Measurements from ENCODE around the gene SLC26A1.

Gene SLC26A1

DNA sequence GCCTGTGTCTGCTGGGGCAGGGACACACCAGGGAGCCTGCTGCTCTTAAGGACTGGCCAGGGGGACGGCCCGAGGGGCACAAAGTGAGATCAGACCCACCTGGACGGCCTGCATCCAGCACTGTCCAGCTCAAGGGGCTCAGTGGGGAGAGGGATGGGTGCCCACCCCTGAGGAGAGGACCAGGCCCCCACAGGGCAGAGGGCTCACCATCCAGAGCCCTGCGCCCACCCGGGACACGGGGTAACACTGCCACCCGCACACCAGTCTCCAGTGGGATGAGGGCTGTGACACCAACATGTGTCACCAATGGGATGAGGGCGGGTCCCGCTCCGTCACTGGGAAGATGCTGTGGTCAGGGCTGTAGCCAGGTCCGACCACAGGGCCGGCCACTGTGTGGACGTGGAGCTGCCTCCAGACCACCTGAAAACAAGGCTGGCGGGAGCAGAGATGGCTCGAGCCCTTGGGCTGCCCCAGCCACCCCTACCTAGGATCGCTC, 33.0 kb downstream of the SLC26A1 start:
- Histone ChIP-seq H2BK12ac (ENCODE audit: low read length in 2 of 2) (no peak overlapping the region), H2BK120ac (ENCODE audit: low read depth, low read length) (no peak overlapping the region), H3K4me1 (ENCODE audit: control insufficient read depth, insufficient read depth, low read depth, low read length) (peaks cover 6% of the 10 kb centered on the region), H3K18ac (ENCODE audit: low read depth in 1 of 2, low read length in 2 of 2) (no peak overlapping the region), H3K9me3 (ENCODE audit: control insufficient read depth, low read length) (no peaks in the 10 kb centered on the region), H4K8ac (ENCODE audit: low read length) (no peak overlapping the region), H2AFZ (ENCODE audit: low read depth, low read length) (no peak overlapping the region), H3K14ac (ENCODE audit: low read length in 2 of 2) (no peak overlapping the region), H3K4ac (ENCODE audit: low read depth in 1 of 2, low read length in 2 of 2) (no peak overlapping the region), H3K27me3 (ENCODE audit: control insufficient read depth in 1 of 2, insufficient read depth in 1 of 2, low read length in 2 of 2) (no peaks in the 10 kb centered on the region), H2BK5ac (ENCODE audit: low read depth, low read length, poor library complexity, severe bottlenecking) (no peak overlapping the region), H3K23ac (ENCODE audit: low read length in 2 of 2) (no peak overlapping the region), H2AK5ac (ENCODE audit: low read length, severe bottlenecking) (no peak overlapping the region), H3K27ac (ENCODE audit: low read length, poor library complexity, severe bottlenecking) (no peak overlapping the region), H3K4me2 (ENCODE audit: low read length, poor library complexity, severe bottlenecking) (no peak overlapping the region), H3K4me3 (ENCODE audit: insufficient read depth in 1 of 2, low read depth in 1 of 2, low read length in 2 of 2) (no peak overlapping the region), H4K91ac (ENCODE audit: low read length) (no peak overlapping the region), H3K36me3 (ENCODE audit: control insufficient read depth in 1 of 2, insufficient read depth in 2 of 2, low read depth in 1 of 2, low read length in 2 of 2) (peaks cover 63 to 96% of the 10 kb centered on the region in 2 experiments), H3K9ac (ENCODE audit: low read length) (no peak overlapping the region), H3K79me1 (replicated peaks; ENCODE audit: low read length, poor library complexity, severe bottlenecking) (no peaks in the 10 kb centered on the region), H2BK15ac (ENCODE audit: low read depth, poor library complexity, severe bottlenecking) (no peak overlapping the region)
- no peak for DNase-seq
- WGBS, result 95% methylated on average over 16 of the region's 16 CpGs

DNA sequence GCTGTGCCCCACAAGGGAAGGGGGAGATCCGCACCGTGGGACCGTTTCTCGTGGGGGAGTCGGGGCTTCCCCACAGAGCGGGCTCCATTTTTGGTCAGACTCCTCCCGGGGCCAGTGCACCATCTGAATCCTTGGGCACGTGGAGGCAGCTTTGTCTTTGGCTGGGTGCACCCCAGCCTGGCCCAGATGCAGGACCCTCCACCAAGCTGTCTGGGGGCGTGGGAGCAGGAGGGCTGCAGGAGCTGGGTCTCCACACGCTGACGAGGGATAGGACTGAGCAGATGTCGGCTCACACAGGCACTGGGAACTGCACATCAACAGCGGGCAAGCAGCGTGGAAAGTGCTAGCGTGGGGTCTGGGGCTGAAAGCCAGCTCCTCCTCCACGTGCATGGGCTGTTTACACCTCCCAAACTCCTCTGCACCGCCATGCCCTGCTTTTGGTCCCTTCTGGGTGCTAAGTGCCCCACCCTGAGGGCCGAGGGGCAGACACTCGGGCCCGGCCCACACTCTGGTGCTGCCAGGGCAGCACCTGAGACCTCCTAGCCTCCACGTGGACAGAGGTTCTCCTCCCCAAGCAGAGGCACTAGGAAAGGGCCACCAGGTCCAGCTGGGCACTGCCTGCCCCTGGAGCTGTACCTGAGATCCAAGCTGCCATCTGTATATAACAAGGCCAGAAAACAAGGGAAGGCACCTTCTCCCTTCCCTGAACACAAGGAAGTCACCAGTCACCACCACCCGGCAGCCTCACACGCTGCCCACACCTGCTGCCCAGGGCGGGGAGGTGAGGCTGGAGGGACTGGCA, 33.7 kb downstream of the SLC26A1 start:
- Histone ChIP-seq H3K18ac (ENCODE audit: low read depth in 1 of 2, low read length in 2 of 2) (no peak overlapping the region), H3K79me1 (replicated peaks; ENCODE audit: low read length, poor library complexity, severe bottlenecking) (no peaks in the 10 kb centered on the region), H3K9ac (ENCODE audit: low read length) (no peak overlapping the region), H3K36me3 (ENCODE audit: control insufficient read depth in 1 of 2, insufficient read depth in 2 of 2, low read depth in 1 of 2, low read length in 2 of 2) (peaks cover 59 to 93% of the 10 kb centered on the region in 2 experiments), H3K27ac (ENCODE audit: low read length, poor library complexity, severe bottlenecking) (no peak overlapping the region), H2BK12ac (ENCODE audit: low read length in 2 of 2) (no peak overlapping the region), H2BK120ac (ENCODE audit: low read depth, low read length) (no peak overlapping the region), H3K27me3 (ENCODE audit: control insufficient read depth in 1 of 2, insufficient read depth in 1 of 2, low read length in 2 of 2) (no peaks in the 10 kb centered on the region), H3K9me3 (ENCODE audit: control insufficient read depth, low read length) (no peaks in the 10 kb centered on the region), H3K4me2 (ENCODE audit: low read length, poor library complexity, severe bottlenecking) (no peak overlapping the region), H2AK5ac (ENCODE audit: low read length, severe bottlenecking) (no peak overlapping the region), H2BK15ac (ENCODE audit: low read depth, poor library complexity, severe bottlenecking) (no peak overlapping the region), H3K23ac (ENCODE audit: low read length in 2 of 2) (no peak overlapping the region), H4K91ac (ENCODE audit: low read length) (peak overlapping the region; percentile 7), H3K14ac (ENCODE audit: low read length in 2 of 2) (no peak overlapping the region), H3K4me3 (ENCODE audit: insufficient read depth in 1 of 2, low read depth in 1 of 2, low read length in 2 of 2) (no peak overlapping the region), H4K8ac (ENCODE audit: low read length) (no peak overlapping the region), H3K4ac (ENCODE audit: low read depth in 1 of 2, low read length in 2 of 2) (no peak overlapping the region), H3K4me1 (ENCODE audit: control insufficient read depth, insufficient read depth, low read depth, low read length) (peaks cover 5% of the 10 kb centered on the region), H2BK5ac (ENCODE audit: low read depth, low read length, poor library complexity, severe bottlenecking) (no peak overlapping the region), H2AFZ (ENCODE audit: low read depth, low read length) (no peak overlapping the region)
- WGBS, result 92% methylated on average over 24 of the region's 24 CpGs
- no peak for DNase-seq

DNA sequence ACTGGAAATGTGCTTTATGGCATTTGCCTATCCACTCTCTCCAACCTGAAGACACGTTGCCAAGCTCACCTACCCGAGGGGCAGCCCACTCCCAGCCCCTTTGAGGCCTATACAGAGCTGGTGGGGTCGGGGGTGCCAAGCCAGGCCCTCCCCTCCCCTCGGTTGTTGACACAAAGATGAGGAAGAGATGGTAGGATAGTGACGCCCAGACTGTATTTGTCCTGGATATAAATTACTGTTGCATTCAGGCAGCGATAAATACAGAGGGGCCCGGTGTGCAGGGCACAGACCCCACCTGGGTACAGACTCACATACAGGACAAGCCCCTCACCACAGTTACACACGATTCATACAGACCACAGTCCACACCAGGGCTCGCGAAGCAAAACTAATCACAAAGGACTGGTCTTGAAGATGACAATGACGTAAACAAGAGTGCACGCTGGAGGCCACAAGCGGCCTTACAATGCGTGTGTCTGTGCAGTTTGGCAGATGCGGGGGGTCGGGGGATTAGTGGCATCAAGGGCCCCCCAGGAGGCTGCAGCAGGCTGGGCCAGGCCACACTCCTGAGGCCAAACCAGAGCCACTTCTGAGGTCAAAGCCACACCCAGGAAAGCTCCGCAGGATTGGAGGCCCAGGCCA, 34.4 kb downstream of the SLC26A1 start:
- Histone ChIP-seq H3K23ac (ENCODE audit: low read length in 2 of 2) (no peak overlapping the region), H2BK5ac (ENCODE audit: low read depth, low read length, poor library complexity, severe bottlenecking) (no peak overlapping the region), H3K18ac (ENCODE audit: low read depth in 1 of 2, low read length in 2 of 2) (no peak overlapping the region), H4K8ac (ENCODE audit: low read length) (no peak overlapping the region), H3K27ac (ENCODE audit: low read length, poor library complexity, severe bottlenecking) (no peak overlapping the region), H2BK15ac (ENCODE audit: low read depth, poor library complexity, severe bottlenecking) (no peak overlapping the region), H2BK120ac (ENCODE audit: low read depth, low read length) (no peak overlapping the region), H3K9me3 (ENCODE audit: control insufficient read depth, low read length) (no peaks in the 10 kb centered on the region), H3K4ac (ENCODE audit: low read depth in 1 of 2, low read length in 2 of 2) (no peak overlapping the region), H2AFZ (ENCODE audit: low read depth, low read length) (no peak overlapping the region), H3K4me2 (ENCODE audit: low read length, poor library complexity, severe bottlenecking) (no peak overlapping the region), H3K14ac (ENCODE audit: low read length in 2 of 2) (no peak overlapping the region), H4K91ac (ENCODE audit: low read length) (no peak overlapping the region), H3K27me3 (ENCODE audit: control insufficient read depth in 1 of 2, insufficient read depth in 1 of 2, low read length in 2 of 2) (no peaks in the 10 kb centered on the region), H3K9ac (ENCODE audit: low read length) (no peak overlapping the region), H3K4me3 (ENCODE audit: insufficient read depth in 1 of 2, low read depth in 1 of 2, low read length in 2 of 2) (no peak overlapping the region), H3K79me1 (replicated peaks; ENCODE audit: low read length, poor library complexity, severe bottlenecking) (no peaks in the 10 kb centered on the region), H3K4me1 (ENCODE audit: control insufficient read depth, insufficient read depth, low read depth, low read length) (peaks cover 5% of the 10 kb centered on the region), H2BK12ac (ENCODE audit: low read length in 2 of 2) (no peak overlapping the region), H2AK5ac (ENCODE audit: low read length, severe bottlenecking) (no peak overlapping the region), H3K36me3 (ENCODE audit: control insufficient read depth in 1 of 2, insufficient read depth in 2 of 2, low read depth in 1 of 2, low read length in 2 of 2) (peaks cover 60 to 86% of the 10 kb centered on the region in 2 experiments)
- DNase-seq, result no peak
- 87% methylated on average over 16 of the region's 17 CpGs for WGBS

DNA sequence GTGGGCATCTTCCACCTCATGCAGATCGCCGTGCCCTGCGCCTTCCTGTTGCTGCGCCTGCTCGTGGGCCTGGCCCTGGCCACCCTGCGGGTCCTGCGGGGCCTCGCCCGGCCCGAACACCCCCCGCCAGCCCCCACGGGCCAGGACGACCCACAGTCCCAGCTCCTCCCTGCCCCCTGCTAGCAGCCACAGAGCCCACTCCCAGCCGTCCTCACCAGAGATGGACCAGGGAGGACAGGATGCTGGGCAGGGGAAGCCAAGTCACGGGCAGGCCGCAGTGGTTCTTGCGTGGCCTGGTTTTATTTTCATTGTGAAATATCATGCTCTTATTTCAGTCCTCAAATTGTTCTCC, 34.9 kb downstream of the SLC26A1 start:
- peak overlapping the region in 1 of 2 experiments; percentile 10 for H3K14ac ChIP-seq (ENCODE audit: low read length in 2 of 2)
- H3K4me1 ChIP-seq (ENCODE audit: control insufficient read depth, insufficient read depth, low read depth, low read length), result peaks cover 5% of the 10 kb centered on the region
- H3K4me3 ChIP-seq (ENCODE audit: insufficient read depth in 1 of 2, low read depth in 1 of 2, low read length in 2 of 2), result no peak overlapping the region
- H4K8ac ChIP-seq (ENCODE audit: low read length), result no peak overlapping the region
- H3K27me3 ChIP-seq (ENCODE audit: control insufficient read depth in 1 of 2, insufficient read depth in 1 of 2, low read length in 2 of 2), result no peaks in the 10 kb centered on the region
- H3K79me1 ChIP-seq (replicated peaks; ENCODE audit: low read length, poor library complexity, severe bottlenecking), result no peaks in the 10 kb centered on the region
- H4K91ac ChIP-seq (ENCODE audit: low read length), result no peak overlapping the region
- 97% methylated on average over 17 of the region's 17 CpGs for WGBS
- no peak overlapping the region for H3K4ac ChIP-seq (ENCODE audit: low read depth in 1 of 2, low read length in 2 of 2)
- no peak overlapping the region for H2BK15ac ChIP-seq (ENCODE audit: low read depth, poor library complexity, severe bottlenecking)
- H3K9me3 ChIP-seq (ENCODE audit: control insufficient read depth, low read length), result no peaks in the 10 kb centered on the region
- no peak overlapping the region for H2BK120ac ChIP-seq (ENCODE audit: low read depth, low read length)
- no peak overlapping the region for H2BK5ac ChIP-seq (ENCODE audit: low read depth, low read length, poor library complexity, severe bottlenecking)
- H3K9ac ChIP-seq (ENCODE audit: low read length), result no peak overlapping the region
- no peak overlapping the region for H2BK12ac ChIP-seq (ENCODE audit: low read length in 2 of 2)
- H3K36me3 ChIP-seq (ENCODE audit: control insufficient read depth in 1 of 2, insufficient read depth in 2 of 2, low read depth in 1 of 2, low read length in 2 of 2), result peaks cover 65 to 85% of the 10 kb centered on the region in 2 experiments
- H3K27ac ChIP-seq (ENCODE audit: low read length, poor library complexity, severe bottlenecking), result no peak overlapping the region
- no peak overlapping the region for H3K23ac ChIP-seq (ENCODE audit: low read length in 2 of 2)
- no peak overlapping the region for H2AFZ ChIP-seq (ENCODE audit: low read depth, low read length)
- no peak overlapping the region for H3K18ac ChIP-seq (ENCODE audit: low read depth in 1 of 2, low read length in 2 of 2)
- no peak for DNase-seq
- no peak overlapping the region for H3K4me2 ChIP-seq (ENCODE audit: low read length, poor library complexity, severe bottlenecking)
- no peak overlapping the region for H2AK5ac ChIP-seq (ENCODE audit: low read length, severe bottlenecking)

Measured in mesenchymal stem cell (in vitro differentiated cells and primary cell).